HG02885 (cell line): ENCODE results near the gene HOXB5.

ENCODE experiments used
- ATAC-seq: cut with Tn5 transposase; IDR thresholded peaks from one replicate; pipeline ENCODE4 v1.9.1; 2021; ENCODE audit warnings: mild to moderate bottlenecking; ENCODE audit not compliant: unreplicated experiment, poor library complexity

Gene HOXB5

DNA sequence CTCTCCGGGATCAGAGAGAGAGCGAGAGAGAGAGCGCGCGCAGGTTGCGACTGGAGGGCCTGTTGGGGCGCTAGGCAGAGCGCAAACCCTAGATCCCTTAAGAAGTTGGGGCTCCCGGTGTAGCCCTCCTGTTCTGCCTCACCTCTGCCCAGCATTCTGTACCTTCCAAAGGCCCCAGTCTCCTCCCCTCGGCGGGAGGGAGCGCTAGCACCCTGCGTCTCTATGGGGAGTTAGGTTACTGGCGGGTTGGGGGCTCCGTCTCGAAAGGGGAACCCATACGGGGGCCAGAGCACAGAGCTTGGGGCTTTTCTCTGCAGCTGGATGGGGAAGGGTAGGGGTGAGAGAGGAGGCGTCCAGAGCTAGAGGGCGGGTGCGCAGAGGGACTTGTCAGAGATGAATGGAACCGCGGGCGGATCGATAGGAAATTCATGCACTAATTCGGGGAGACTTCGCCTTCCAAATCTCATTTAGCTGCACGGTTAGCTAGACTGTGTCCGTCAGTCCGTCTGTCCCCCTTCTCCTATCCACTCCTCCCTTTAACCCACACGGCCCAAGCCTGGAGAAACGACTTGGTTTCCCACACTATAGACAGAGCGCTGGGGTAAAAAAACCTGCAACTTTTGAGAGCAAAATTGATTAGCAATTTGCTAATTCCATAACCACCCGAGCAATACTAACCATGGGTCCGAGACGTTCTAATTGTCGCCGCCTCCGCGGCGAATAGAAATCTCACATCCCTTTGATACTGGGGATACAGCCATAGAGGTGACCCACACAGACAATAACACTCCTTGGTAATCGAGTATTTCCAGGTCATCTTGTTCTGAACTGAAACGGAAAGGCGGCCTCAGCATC is 14.7 kb downstream of the HOXB5 start:
- peak; percentile 47 for ATAC-seq

- ATAC-seq = peak; percentile 62
Measured at GRCh38 chr17:48577946-48578615, 15.5 kb downstream of the HOXB5 start, which contains the start of gene HOXB4. Gene HOXB4 (minus strand): TSS chr17:48578350. CDS start chr17:48578319, 31 bp downstream.

GRCh38 chr17:48577330-48577945 is 16.1 kb downstream of the HOXB5 start:
- ATAC-seq = no peak

DNA sequence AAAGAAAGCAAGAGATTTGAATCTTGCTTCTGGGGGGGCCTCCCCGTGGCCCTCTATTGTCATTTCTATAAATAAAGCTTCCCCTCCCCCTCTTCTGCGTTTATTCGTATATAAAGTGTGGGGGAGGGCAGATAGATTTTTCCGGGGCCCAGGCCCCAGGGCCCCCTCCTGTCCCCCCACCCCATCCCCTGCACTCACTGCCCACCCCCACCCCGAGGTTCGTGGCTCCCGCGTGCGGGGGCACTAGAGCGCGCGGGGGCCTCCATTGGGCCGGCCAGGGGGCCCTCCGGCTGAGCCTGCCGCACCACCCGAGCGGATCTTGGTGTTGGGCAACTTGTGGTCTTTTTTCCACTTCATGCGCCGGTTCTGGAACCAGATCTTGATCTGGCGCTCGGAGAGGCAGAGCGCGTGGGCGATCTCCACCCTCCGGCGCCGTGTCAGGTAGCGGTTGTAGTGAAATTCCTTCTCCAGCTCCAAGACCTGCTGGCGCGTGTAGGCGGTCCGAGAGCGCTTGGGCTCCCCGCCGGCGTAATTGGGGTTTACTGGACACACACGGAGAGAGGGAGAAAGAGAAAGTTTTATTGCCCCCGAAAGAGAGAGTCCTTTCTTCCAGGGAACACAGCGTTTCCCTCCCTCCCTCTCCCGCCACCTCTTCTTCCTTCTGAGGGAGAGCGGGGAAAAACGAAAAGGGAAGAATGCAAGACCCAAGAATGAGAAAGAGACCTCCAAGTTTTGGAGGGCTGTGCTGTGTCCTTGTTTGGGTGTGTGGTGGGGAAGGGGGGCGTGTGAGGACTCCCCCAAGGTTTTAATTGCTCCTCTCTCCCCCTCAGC is 16.9 kb downstream of the HOXB5 start:
- no peak for ATAC-seq

- no peak for ATAC-seq
Measured at GRCh38 chr17:48575673-48576478, 17.7 kb downstream of the HOXB5 start.

- ATAC-seq = no peak
Measured at GRCh38 chr17:48575066-48575582, 18.5 kb downstream of the HOXB5 start.

DNA sequence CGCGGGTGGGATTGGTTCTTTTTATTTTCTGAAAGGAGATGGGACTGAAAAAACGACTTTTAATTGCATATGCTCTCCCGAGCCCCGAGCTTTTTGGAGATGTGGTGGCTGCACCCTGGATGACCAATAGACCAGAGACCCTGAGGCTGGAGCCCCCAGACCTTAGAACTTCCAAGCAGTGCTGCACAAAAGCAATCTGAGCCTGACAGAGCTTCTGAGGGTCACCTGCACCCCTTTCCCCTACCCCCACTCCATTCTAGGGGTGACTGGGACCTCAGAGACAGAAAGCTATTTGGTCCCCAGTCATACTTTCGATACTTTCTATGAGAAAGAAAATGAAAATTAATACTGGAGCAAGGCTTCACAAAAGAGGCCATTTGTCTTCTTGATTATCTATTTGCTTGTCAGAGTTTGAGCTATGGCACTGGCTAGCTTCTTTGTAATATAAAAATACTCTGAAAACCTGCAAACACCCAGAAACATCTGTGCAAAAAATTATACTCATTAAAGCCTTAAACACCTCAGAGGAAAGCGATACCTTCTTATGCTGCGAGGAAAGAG is 19.0 kb downstream of the HOXB5 start:
- ATAC-seq = no peak

GRCh38 chr17:48571826-48572417 is 21.7 kb downstream of the HOXB5 start:
- no peak for ATAC-seq

DNA sequence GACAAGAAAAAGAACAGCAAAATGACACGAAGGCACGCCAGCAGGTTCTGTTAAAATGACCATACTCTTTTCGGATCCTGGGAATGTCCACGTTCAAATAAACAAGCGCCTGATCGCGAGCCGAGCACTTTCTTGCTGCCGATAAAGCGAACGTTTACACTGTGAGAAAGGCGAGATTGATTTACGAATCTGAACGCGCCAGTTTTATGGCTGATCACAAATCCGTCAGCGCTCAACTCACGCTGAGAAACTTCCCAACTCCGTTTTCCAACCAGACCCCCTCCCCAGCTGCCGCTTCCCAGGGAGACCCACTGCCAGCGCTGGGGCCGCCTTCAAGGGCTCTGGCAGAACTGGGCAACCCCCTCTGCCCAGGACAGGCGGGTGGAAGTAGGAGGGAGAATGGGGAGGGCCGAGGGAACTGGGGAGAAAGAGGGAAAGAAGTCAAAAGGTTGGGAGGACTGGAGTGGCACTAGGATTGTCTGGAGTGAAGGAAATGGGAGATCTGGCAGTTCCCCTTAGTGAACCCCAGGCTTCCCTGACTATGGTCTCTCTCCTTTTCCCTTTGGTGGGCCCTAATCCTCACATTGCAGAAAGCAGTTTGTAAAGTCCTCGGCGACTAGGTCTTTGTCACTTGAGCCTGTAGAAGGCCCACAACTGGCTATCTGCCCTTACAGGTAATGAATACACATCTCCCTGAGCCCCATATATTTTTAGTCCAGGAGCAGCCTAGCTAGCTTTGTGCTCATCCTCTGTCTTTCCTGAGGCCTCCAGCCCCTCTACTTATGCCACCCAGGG is 22.4 kb downstream of the HOXB5 start:
- no peak for ATAC-seq

DNA sequence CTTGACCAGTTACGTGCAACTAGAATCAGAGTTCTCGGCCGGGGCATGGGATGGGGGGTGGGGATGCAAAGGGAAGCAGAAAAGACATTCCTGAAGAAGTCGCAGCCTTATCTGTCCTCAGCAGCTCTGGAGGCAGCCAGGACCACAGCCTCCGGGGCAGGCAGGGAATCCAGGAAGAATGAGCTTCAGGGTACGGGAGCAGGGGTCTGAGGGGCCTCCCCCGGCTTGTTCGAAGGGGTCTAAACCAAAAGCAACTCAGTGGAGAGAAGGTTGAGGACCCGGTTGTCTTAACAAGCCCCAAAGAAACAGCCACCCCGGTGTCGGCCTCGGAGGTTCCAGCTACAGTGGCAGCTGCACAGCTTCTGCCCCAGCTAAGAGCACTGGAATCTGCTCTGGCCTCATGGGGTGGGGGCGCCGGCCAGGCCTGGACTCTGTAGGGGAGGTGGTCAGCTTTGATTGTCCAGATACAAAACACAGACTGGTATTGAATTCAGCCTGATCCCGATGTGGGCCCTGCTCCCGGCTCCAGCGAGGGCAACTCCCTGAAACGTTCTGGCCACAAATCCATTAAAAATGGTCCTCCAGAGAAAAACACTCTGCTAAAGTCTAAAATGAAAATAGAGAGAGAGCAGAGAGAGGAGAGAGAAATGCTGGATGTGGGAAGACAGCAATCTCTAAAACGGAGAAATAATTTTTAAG is 23.1 kb downstream of the HOXB5 start:
- ATAC-seq = no peak

GRCh38 chr17:48569674-48570324 is 23.8 kb downstream of the HOXB5 start:
- no peak for ATAC-seq

- no peak for ATAC-seq
Measured at GRCh38 chr17:48569240-48569582, 24.4 kb downstream of the HOXB5 start.

- ATAC-seq = no peak
Measured at GRCh38 chr17:48568499-48569239, 24.9 kb downstream of the HOXB5 start.

DNA sequence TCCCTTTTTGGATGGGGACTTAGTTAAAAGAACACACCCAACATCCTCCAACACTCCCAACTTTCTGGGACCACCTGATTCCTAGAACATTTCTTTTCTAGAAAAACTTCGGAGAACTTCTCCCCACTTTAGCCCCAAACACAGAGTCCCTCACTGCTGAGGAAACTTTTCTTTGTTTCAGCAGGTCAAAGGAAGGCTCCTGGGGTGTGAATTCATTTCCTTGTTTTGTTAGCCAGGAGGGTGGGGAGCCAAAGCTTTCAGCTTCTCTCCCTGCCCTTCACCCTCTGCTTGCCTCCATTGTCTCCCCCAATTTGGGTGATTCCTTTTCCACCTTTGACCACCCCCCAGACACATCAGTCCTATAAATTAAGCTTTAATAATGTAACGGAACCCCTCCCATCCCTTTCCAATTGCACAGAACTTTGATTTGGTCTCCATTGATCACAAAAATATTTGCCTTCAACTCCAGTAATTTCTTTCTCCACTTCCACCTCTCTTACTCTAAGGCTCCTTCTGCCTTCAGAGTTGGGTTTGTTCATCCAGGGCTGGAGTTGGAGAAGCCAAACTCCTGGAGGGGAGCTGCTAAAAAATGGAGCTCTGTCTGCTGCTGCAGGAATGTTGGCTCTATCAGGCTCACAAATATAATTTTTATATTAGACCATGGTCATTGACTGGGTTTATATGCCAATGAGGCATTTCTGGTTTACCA is 25.8 kb downstream of the HOXB5 start:
- ATAC-seq = no peak

GRCh38 chr17:48567209-48567608 is 26.4 kb downstream of the HOXB5 start:
- ATAC-seq = no peak

GRCh38 chr17:48566717-48567116 is 26.9 kb downstream of the HOXB5 start:
- no peak for ATAC-seq
